ENCODE results near the gene COMMD7. TPM values are rescaled to one million over a fixed set of nuclear protein-coding genes. Genes with fewer than 3 reads are reported as not detected.

Gene COMMD7
- 24.4 and 28.1 TPM in 2 replicates for total RNA-seq

GRCh38 chr20:32743237-32744112 is at the start of gene COMMD7:
COMMD7 (minus strand) TSS chr20:32743467; CDS start chr20:32743391, 76 bp downstream.
- peak; percentile 67 for DNase-seq

DNA sequence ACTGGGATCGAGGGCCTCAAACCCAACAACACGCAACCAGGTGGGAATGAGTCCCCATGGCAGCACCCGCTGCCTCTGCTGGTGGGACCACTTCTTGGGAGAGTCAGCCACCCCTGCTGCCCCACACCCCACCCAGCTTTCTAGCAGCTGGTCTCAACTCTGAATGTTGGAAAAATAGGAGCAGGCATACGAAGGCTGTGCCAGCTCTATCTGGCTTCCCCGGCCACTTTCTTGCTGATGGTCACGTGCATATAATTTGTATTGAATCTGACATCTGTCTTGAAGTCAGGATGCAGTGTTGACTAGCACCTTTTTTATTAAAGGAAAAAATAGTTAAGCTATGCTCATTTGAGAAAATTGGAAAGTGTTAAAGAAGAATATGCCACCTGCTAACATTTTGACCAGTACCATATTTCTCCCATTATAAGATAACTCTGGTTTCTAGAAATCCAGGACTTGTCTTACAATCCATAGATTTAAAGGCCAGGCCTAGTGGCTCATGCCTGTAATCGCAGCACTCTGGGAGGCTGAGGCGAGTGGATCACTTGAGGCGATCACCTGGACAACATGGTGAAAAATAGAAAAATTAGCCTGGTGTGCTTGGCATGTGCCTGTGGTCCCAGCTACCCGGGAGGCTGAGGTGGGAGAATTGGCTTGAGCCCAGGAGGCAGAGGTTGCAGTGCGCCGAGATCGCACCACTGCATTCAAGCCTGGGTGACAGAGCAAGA is 49.6 kb upstream of the COMMD7 start:
- DNase-seq: peak; percentile 20

DNA sequence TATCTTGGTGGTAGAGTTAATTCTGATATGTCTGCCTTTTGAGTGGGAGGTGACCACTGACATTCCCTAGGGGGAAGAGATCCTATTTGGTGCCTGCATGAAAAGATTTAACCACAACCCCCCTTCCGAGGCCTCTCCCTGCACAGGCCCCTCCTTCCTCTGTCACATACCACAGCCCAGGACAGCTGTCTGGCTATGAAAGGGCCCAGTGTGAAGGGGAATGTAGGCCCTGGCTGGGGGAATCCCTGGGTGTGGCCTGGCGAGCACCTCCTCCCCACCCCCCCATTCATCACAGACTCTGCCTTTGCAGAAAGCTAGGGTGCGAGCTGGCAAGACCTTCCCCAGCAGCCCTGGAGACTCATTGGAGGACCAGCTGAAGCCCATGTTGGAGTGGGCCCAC is 49.0 kb upstream of the COMMD7 start:
- no peak for DNase-seq

- no peak for DNase-seq
Observed at GRCh38 chr20:32790751-32791057, 47.4 kb upstream of the COMMD7 start.

- DNase-seq: peak; percentile 85
Observed at GRCh38 chr20:32789896-32790750, 46.9 kb upstream of the COMMD7 start.

DNA sequence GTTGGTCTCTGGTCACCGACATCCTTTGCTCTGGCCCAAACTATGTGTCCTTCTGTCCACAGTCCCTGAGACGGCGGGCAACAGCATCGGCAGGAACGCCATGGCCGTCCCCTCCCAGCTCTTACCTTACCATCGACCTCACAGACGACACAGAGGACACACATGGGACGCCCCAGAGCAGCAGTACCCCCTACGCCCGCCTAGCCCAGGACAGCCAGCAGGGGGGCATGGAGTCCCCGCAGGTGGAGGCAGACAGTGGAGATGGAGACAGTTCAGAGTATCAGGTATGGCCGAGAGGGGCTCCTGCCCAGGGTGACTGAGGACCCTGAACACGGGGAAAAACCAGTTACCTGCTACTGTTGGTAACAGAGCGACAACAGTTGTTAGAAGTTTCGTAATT is 43.9 kb upstream of the COMMD7 start:
- no peak for DNase-seq

DNA sequence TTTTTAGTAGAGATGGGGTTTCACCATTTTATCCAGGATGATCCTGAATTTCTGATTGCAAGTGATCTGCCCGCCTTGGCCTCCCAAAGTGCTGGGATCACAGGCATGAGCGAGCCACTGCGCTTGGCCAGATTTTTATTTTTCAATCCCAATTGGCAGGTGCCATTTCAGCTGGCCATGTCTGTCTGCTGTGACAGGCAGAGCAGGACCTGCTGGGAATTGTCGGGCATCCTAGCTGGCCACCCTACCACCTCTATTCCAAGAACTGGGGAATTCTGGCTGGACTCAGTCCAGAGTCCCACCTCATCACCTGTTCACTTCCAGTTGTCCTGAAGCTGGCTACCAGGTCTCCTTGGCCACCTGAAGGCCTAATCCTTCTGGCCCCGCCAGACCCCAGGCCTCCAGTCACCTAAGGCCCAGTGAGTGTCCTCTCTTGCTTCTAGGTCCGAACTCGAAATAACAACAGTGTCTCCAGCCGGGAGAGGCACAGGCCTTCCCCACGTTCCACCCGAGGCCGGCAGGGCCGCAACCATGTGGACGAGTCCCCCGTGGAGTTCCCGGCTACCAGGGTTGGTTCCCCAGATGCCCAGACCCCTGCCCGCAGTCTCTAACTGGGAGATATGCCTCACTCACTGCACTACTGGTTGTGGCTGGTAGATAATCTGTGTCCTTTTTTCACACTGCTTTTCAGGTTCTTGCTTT is 42.9 kb upstream of the COMMD7 start:
- no peak for DNase-seq

DNA sequence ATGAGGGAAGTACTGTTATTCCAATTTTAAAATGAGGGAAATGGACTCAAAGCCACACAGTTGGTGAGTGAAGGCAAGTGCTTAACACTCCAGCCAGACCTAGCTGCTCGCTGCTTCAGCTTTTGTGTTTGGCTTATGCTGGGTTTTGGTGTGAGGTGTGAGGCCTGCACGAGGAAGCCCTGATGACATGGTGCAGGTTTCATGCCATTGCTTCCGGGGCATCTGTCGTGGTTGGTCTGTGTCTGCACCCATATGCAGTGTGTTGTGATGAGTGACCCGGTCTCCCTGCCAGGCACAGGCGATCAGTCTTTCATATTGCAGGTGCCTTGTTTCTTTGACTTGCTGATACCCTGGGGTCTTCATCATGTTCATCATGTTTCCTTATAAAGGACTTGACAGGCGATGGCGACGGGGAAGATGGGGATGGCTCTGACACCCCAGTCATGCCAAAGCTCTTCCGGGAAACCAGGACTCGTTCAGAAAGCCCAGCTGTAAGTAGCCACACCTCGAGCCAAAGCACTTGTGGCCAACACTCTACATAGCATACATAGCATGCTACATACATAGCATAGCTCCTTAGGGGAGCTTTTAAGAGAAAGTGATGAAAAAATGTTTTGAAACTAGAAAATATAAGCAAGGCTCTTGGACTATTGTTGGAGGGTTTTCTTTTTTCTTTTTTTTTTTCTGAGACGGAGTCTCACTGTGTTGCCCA is 41.3 kb upstream of the COMMD7 start:
- DNase-seq: no peak

DNA sequence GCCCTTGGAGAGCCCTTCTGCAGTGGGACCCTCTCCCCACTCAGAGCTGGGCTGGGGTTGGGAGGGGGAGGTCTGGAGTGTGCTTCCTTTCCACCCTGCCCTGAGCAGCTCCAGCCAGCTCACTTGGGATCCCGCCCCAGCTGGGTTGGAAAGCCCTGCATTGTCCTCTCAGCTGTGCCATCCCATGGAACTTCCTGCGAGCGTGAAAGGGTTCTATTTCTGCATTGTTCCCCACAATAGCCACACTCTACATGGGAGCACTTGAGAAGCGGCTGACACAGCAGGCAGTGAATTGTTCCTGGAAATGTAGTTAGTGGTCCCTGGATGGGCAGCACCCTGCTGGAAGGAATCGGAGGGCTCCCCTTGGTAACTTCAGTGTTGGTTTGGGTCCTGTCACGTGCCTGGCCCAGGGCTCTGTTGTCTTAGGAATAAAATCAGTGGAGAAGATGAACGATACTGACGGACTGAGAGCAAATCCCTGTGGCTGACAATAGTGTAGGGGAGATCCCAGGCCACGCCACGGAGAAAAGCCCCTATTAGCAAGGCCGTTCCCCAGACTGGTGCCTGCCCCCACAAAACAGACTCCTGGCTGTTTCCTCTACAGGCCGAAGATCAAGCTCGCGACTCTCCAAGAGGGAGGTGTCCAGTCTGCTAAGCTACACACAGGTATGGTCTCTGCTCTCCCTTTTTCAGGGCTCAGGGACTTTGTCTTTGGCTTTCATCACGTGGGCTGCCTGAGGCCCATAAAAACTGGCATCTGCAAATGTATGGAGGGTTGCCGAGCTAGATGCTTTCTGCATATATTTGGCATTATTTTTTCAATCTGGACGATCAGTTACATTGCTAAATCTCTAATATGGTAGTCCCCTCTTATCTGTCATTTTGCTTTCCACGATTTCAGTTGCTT is 37.7 kb upstream of the COMMD7 start:
- DNase-seq: peak; percentile 35

GRCh38 chr20:32780278-32780677 is 37.0 kb upstream of the COMMD7 start:
- DNase-seq: no peak

DNA sequence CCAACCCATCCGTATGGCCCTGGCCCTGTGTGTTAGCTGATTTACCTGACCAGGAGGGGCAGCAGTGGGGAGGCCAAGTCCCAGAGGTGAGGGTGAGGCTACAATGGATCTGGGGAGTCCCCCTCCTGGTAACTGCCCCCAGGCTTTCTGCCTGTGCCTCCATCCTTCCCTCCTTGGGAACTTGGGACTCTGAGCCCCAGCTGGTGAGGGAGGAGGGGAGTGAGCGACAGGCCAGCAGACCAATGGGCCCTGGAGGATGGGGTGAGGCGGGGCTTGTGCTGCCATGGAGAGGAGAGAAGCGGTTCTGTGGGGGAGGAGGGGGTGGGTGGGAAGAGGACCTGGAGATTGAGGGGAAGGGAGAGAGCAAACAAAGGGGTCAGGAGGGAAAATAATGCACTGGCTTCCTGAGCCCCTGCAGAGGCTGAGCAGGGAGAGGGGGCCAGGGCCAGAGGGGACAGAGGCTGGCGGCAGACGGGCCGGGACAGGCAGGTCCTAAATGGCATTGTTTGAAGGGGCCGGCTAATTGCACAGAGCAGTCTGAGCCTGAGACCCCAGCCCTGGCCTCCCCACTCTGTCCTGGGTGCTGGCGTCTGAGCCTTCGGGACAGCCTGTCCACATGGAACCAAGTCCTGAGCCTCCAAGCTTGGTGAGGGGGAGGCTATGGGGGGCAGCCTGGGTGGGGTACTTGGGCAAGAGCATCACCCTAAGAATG is 36.4 kb upstream of the COMMD7 start:
- no peak for DNase-seq

- DNase-seq: no peak
Observed at GRCh38 chr20:32777177-32777956, 34.1 kb upstream of the COMMD7 start.

- no peak for DNase-seq
Observed at GRCh38 chr20:32775336-32775991, 32.2 kb upstream of the COMMD7 start.

DNA sequence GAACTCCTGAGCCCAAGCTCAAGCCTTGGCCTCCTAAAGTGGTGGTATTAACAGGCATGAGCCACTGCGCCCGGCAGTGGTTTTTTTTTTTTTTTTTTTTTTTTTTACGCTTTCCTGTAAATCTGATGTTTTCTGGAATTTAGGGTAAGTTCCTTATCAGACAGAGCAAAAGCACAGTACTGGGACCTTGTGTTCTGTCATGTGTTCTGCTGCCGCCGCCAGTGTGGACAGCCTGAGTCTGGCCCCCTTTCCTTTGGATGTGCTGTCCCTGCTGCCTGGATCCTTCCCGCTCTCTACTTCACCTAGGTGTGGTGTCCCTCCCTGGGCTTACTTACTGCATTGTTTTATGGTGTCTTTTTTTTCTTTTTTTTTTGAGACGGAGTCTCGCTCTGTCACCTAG is 30.6 kb upstream of the COMMD7 start:
- no peak for DNase-seq

- no peak for DNase-seq
Observed at GRCh38 chr20:32773223-32773622, 30.0 kb upstream of the COMMD7 start.

GRCh38 chr20:32772046-32772445 is 28.8 kb upstream of the COMMD7 start:
- DNase-seq: no peak

- DNase-seq: no peak
Observed at GRCh38 chr20:32767418-32768198, 24.3 kb upstream of the COMMD7 start.
